ENCODE results near the gene ASS1.

The ASS1 gene

GRCh38 chr9:130513078-130513477 is 68.3 kb downstream of the ASS1 start:
- no peak for TF ChIP-seq CTCF (IDR thresholded peaks at IDR 0.05; ENCODE audit: control insufficient read depth, insufficient read depth, low read depth, low read length, missing control alignments)
- H3K4me3 ChIP-seq (ENCODE audit: control insufficient read depth, low read depth, low read length), result no peak overlapping the region
- no peak for DNase-seq (ENCODE audit: low read depth)

GRCh38 chr9:130518233-130518632 is 73.5 kb downstream of the ASS1 start:
- DNase-seq (ENCODE audit: low read depth), result no peak
- no peak overlapping the region for H3K4me3 ChIP-seq (ENCODE audit: control insufficient read depth, low read depth, low read length)
- no peak for TF ChIP-seq CTCF (IDR thresholded peaks at IDR 0.05; ENCODE audit: control insufficient read depth, insufficient read depth, low read depth, low read length, missing control alignments)

GRCh38 chr9:130518943-130519799 is 74.4 kb downstream of the ASS1 start:
- no peak for TF ChIP-seq CTCF (IDR thresholded peaks at IDR 0.05; ENCODE audit: control insufficient read depth, insufficient read depth, low read depth, low read length, missing control alignments)
- no peak for DNase-seq (ENCODE audit: low read depth)
- H3K4me3 ChIP-seq (ENCODE audit: control insufficient read depth, low read depth, low read length), result no peak overlapping the region

- no peak overlapping the region for H3K4me3 ChIP-seq (ENCODE audit: control insufficient read depth, low read depth, low read length)
- TF ChIP-seq CTCF (IDR thresholded peaks at IDR 0.05; ENCODE audit: control insufficient read depth, insufficient read depth, low read depth, low read length, missing control alignments), result no peak
Observed at GRCh38 chr9:130519927-130520326, 75.2 kb downstream of the ASS1 start.

GRCh38 chr9:130521715-130522114 is 77.0 kb downstream of the ASS1 start:
- no peak for DNase-seq (ENCODE audit: low read depth)
- no peak overlapping the region for H3K4me3 ChIP-seq (ENCODE audit: control insufficient read depth, low read depth, low read length)
- TF ChIP-seq CTCF (IDR thresholded peaks at IDR 0.05; ENCODE audit: control insufficient read depth, insufficient read depth, low read depth, low read length, missing control alignments), result no peak

More at GRCh38 chr9:130519927-130520326, 75.2 kb downstream of the ASS1 start:
- no peak for DNase-seq (ENCODE audit: low read depth)

GRCh38 chr9:130522233-130522808 is 77.6 kb downstream of the ASS1 start:
- DNase-seq (ENCODE audit: low read depth), result no peak
- H3K4me3 ChIP-seq (ENCODE audit: control insufficient read depth, low read depth, low read length), result no peak overlapping the region
- no peak for TF ChIP-seq CTCF (IDR thresholded peaks at IDR 0.05; ENCODE audit: control insufficient read depth, insufficient read depth, low read depth, low read length, missing control alignments)
